Astrocyte of the cerebellum (primary cell): ENCODE data around the gene INHBC.
"Not testable (repeated sequence)": the region's sequence is repeated elsewhere in the genome, so short reads cannot be mapped to it uniquely, and the experiment has no call there.

Source experiments
- DNase-seq: peaks from one replicate; pipeline ENCODE4 v3.0.0-alpha.2; 2011; ENCODE audit warnings: low read depth
- H3K4me3 ChIP-seq: 2 replicates; pipeline ENCODE4 v1.5.1; 2011; ENCODE audit warnings: mild to moderate bottlenecking, low read depth, low read length, moderate library complexity
- in situ Hi-C: cut with HindIII; loops from 2 replicates; pipeline ENCODE4 v1.10.0; 2017; ENCODE audit warnings: low sequenced_read_pairs
- TF ChIP-seq, protein P1 (sequence below): IDR thresholded peaks from 2 replicates; pipeline ENCODE4 v1.5.1; 2012; ENCODE audit warnings: low read length, low read depth, moderate library complexity, mild to moderate bottlenecking; ENCODE audit errors: missing control alignments

Gene INHBC

DNA sequence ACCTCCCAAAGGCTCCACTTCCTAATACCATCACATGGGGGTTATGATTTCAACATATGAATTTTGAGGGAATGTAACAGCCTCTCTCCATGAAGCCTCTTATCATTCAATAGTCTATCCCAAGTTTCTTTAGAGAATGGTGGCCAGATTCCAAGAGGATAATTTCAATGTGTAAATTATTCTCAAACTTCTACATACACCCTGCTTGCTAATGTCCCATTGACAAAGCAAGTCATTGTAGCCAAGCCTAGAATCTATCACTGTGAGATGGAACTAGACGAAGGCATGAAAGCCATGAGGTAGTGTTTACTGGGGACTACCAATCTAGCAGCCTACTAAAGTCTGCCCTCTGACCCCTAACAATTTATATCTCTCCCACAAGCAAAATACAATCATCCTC is 3.8 kb downstream of the INHBC start:
- in situ Hi-C loops = no loop called here
- TF ChIP-seq, protein P1, sequence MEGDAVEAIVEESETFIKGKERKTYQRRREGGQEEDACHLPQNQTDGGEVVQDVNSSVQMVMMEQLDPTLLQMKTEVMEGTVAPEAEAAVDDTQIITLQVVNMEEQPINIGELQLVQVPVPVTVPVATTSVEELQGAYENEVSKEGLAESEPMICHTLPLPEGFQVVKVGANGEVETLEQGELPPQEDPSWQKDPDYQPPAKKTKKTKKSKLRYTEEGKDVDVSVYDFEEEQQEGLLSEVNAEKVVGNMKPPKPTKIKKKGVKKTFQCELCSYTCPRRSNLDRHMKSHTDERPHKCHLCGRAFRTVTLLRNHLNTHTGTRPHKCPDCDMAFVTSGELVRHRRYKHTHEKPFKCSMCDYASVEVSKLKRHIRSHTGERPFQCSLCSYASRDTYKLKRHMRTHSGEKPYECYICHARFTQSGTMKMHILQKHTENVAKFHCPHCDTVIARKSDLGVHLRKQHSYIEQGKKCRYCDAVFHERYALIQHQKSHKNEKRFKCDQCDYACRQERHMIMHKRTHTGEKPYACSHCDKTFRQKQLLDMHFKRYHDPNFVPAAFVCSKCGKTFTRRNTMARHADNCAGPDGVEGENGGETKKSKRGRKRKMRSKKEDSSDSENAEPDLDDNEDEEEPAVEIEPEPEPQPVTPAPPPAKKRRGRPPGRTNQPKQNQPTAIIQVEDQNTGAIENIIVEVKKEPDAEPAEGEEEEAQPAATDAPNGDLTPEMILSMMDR = no peak
- H3K4me3 ChIP-seq = no peak overlapping the region
- DNase-seq = no peak

DNA sequence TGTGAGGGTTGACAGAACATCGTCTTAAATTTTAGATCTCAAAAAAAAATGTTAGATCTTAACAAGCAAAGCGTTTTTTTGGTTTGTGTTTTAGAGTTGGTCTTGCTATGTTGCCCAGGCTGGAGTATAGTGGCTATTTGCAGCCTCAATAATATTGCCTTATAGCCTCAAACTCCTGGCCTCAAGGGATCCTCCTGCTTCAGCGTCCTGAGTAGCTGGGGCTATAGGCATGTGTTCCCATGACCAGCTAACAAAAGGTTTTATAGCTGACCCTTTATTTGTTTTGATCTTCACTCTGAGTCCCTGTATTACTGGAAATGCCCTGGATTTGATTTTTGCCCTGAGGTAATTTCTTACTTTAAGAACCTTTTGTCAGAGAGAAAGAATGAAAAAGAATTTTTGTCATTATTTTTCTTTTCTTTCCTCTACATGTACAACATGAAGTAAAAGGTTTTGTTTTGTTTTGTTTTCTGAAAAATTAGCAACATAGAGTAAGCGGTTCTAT is 5.2 kb downstream of the INHBC start:
- no peak for DNase-seq
- no peak overlapping the region for H3K4me3 ChIP-seq
- in situ Hi-C loops = no loop called here
- TF ChIP-seq, protein P1 = no peak

DNA sequence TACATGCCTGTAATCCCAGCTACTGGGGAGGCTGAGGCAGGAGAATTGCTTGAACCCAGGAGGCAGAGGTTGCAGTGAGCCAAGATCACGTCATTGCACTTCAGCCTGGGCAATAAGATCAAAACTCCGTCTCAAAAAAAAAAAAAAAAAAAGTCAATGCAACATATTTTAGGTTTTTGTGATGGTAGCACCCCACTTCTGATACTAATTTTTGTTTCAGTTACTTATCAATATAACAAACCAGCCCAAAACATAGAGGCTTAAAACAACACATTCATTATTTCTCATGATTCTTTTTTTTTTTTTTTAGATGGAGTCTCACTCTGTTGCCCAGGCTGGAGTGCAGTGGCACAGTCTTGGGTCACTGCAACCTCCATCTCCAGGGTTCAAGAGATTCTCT is 6.8 kb downstream of the INHBC start:
- DNase-seq, in situ Hi-C loops, H3K4me3 ChIP-seq: not testable (repeated sequence)

DNA sequence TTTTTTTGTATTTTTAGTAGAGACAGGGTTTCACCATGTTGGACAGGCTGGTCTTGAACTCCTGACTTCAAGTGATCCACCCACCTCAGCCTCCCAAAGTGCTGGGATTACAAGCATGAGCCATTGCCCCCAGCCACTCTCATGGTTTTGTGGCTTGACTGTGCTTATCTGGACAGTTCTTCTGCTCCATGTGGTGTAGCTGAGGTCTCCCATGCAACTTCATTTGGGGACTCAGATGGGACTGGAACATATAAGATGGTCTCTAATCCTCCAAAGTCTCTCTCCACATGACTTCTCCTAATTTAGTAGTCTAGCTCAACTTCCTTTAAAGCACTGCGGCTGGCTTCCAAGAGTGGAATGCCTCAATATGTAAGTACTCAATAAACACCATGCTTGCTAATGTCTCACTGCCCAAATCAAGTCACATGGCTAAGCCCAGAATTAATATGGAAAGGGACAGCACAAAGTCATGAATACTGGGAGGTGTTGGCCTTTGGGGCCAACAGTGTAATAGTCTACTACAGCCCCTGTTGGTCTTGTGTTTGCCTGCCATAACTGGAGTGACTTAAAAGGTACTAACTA is 7.4 kb downstream of the INHBC start:
- TF ChIP-seq, protein P1 = no peak
- in situ Hi-C loops = no loop called here
- no peak for DNase-seq
- H3K4me3 ChIP-seq = no peak overlapping the region

DNA sequence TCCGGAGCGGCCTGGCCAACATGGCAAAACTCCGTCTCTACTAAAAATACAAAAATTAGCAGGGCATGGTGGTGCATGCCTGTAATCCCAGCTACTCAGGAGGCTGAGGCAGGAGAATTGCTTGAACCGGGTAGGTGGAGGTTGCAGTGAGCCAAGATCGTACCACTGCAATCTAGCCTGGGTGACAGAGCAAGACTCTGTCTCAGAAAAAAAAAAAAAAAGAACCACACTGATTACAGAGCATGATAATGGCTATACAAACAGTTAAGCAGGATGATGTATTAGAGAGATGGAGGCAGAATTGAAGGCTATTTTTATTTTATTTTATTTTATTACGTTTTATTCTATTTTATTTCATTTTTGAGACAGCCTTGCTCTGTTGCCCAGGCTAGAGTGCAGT is 9.8 kb downstream of the INHBC start:
- DNase-seq, in situ Hi-C loops, H3K4me3 ChIP-seq: not testable (repeated sequence)

DNA sequence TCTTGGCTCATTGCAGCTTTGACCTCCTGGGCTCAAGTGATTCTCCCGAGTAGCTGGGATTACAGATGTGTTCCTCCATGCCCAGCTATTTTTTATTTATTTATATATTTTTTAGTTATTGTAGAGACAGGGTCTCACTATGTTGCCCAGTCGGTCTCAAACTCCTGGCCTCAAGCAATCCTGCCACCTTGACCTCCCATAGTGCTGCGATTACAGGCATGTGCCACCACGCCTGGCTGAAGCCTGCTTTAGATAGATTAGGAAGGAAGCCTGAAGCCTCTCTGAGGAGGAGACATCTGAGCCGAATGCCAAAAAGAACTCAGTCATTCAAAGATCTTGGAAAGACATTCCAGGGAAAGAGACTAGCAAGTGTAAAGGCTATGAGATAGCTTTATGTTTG is 10.2 kb downstream of the INHBC start:
- TF ChIP-seq, protein P1 = no peak
- in situ Hi-C loops = no loop called here
- H3K4me3 ChIP-seq = no peak overlapping the region
- DNase-seq = no peak

DNA sequence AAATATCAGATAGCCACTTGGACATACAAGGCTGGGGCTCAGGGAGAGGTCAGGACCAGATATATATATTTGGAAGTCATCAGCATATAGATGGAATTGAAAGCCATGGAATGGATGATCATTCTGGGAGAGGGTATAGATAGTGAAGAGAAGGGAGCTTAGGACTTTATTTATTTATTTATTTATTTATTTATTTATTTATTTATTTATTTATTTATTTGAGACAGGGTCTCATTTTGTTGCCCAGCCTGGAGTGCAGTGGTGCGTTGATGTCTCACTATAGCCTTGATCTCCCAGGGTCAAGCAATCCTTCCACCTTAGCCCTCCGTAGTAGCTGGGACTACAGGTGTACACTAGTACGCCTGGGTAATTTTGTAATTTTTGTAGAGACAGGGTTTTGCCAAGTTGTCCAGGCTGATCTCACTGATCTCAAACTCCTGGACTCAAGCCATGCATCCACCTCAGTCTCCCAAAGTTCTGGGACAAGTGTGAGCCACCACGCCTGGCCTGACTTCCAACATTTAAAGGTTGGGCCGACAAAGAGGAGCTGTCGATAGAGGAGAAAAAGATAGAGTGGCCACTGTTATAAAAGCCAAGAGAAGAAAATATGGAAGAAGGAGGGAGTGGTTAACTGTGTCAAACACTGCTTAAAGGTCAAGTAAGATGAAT is 11.8 kb downstream of the INHBC start:
- TF ChIP-seq, protein P1 = no peak
- in situ Hi-C loops = no loop called here
- no peak overlapping the region for H3K4me3 ChIP-seq
- DNase-seq = no peak
